Kidney epithelial cell (primary cell): Measurements from ENCODE around the gene ACAA2. TPM values are rescaled to one million over a fixed set of nuclear protein-coding genes. Genes with fewer than 3 reads are reported as not detected.
"Not testable (repeated sequence)": the region's sequence is repeated elsewhere in the genome, so short reads cannot be mapped to it uniquely, and the experiment has no call there.

Experiments
- DNase-seq: peaks from one replicate; pipeline ENCODE4 v3.0.0-alpha.2; 2010; ENCODE audit warnings: low read depth
- H3K27me3 ChIP-seq: 2 replicates; pipeline ENCODE4 v1.6.0; 2011; ENCODE audit warnings: low read length; ENCODE audit not compliant: control insufficient read depth, insufficient read depth
- H3K36me3 ChIP-seq: 2 replicates; pipeline ENCODE4 v1.5.1; 2011; ENCODE audit warnings: low read length; ENCODE audit not compliant: control insufficient read depth, insufficient read depth
- H3K4me3 ChIP-seq: 2 replicates; pipeline ENCODE4 v1.5.1; 2011; ENCODE audit warnings: low read depth, mild to moderate bottlenecking, control low read depth, low read length
- CTCF ChIP-seq: IDR thresholded peaks from 2 replicates; pipeline ENCODE4 v1.5.1; 2011; ENCODE audit warnings: mild to moderate bottlenecking, moderate library complexity, low read length, control low read depth, inconsistent platforms; ENCODE audit not compliant: insufficient read depth, poor library complexity, severe bottlenecking
- total RNA-seq: library from RNA; depleted of rRNA; stranded (reverse); fragments of >200 nt; gene quantifications from 2 replicates; pipeline ENCODE4 v1.2.3, GENCODE V29; 2015

Gene ACAA2
- total RNA-seq, 1 donor from 2014 or later, result 68.0 TPM

DNA sequence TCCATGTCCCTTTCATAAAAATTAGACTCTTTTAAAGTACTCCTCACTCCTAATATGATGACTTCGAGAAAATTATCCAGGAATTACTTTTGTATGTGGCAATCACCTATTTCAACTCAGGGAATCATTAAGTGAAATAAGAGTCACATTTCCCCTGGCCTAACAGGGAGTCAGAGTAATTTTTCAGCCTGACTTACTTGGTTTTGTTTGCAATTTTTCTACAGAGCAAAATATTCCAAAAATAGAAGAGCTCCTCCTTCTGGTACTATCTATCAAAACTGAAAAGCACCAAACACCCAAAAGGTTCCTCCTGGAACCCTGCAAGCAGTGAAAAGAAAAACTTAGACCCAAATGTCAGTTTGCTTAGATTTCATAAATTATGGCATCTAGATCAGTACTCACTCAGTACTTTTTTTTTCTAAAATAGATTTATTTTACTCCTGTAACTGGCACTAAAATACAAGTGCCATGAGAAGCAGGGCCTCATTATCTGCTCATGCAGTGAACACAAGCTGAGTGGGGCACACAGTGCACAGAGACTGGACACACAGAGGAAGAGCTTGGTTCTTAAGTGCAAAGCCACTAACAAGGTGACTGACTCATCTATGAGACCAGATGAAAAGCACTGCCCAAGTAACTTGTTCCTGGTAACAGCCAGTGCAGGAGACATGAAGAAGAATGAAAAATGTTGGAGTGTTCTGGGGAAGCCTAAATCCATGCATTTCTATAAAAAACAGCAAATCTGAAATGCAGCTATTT lies 28.7 kb downstream of the ACAA2 start:
- no peaks in the 10 kb centered on the region for H3K36me3 ChIP-seq
- TF ChIP-seq CTCF, result peak; percentile 28

DNA sequence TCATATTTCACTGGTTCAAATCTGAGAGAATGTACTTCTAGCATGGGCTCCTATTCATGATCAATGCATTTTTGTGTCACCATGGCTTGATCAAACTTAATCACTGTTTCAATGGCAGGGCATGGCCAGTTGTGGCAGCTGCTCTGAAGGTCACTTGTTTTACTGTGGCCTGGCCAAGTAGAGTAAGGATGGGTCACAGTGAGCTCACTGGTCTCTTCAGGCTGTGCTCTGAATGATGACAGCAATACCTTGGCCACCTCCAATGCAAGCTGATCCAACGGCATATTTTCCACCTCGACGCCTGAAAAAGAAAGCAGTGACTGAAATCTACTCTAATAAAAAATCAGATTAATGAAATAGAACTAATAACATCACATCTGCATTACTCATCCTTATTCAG lies 29.7 kb downstream of the ACAA2 start:
- not testable (repeated sequence) for H3K36me3 ChIP-seq, DNase-seq

More for the DNA sequence above, 28.7 kb downstream of the ACAA2 start:
- Histone ChIP-seq H3K4me3 (no peak overlapping the region), H3K27me3 (no peaks in the 10 kb centered on the region)
- no peak for DNase-seq

GRCh38 chr18:49778826-49779465 lies 34.4 kb downstream of the ACAA2 start:
- TF ChIP-seq CTCF, result no peak
- Histone ChIP-seq H3K27me3 (no peaks in the 10 kb centered on the region), H3K36me3 (no peaks in the 10 kb centered on the region), H3K4me3 (no peak overlapping the region)
- DNase-seq, result no peak

More for the DNA sequence above, 29.7 kb downstream of the ACAA2 start:
- H3K27me3 ChIP-seq, H3K4me3 ChIP-seq: not testable (repeated sequence)

DNA sequence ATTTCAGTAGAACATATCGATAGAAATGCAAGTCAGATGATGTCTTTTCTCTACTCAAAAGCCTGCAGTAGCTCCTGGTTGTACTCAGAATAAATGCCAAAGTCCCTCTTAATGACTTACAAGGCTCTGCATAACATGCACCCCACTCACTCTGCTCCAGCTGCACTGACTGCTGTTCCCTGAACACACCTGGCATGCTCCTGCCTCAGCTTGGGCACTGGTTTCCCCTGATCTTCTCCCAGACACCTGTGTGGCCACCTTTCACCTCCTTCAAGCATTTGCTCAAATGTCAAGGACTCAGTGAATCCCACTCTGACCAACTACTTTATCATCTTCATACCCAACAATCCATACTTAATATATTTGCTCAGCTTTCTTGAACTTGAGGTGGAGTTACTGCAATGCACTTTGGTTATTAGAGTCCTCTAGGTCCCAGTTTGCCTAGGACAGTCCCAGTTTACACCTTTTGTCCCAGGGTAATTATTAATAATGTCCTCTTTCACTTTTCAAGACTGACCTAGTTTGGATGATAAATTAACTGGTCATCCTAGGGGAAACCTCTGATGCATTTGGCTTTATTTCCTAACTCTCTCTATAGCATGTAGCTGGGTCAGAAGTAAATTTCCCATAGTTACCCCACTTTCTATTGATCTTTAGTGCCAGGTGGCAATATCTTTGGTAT lies 44.1 kb downstream of the ACAA2 start:
- Histone ChIP-seq H3K4me3 (no peak overlapping the region), H3K36me3 (no peaks in the 10 kb centered on the region), H3K27me3 (no peaks in the 10 kb centered on the region)
- TF ChIP-seq CTCF, result no peak
- no peak for DNase-seq

DNA sequence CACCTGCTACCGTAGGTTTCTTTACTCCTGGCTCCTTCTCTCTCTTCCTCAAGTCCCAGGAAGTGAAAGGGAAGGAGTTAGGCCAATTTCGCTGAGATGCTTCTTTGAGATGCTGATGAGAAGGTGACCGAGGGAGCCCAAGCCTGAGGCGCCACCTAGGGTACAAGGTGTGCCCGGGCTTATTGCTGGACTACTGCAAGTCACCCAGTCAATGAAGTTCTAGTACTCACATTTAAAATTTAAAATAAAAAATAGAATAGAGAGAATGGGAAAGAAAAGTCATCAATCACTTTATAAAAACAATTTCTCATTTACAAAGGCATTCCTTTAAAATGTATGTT lies 45.3 kb downstream of the ACAA2 start:
- Histone ChIP-seq H3K36me3 (no peaks in the 10 kb centered on the region), H3K27me3 (no peaks in the 10 kb centered on the region), H3K4me3 (no peak overlapping the region)
- TF ChIP-seq CTCF, result peak; percentile 95
- DNase-seq, result no peak
